Chondrocyte (in vitro differentiated cells): ENCODE data around the gene SALL1. TPM values are rescaled to one million over a fixed set of nuclear protein-coding genes. Genes with fewer than 3 reads are reported as not detected.

Experiments
- DNase-seq: peaks from one replicate; pipeline ENCODE4 v3.0.0; 2021; ENCODE audit warnings: mixed read lengths, low spot score
- H3K27ac Mint-ChIP-seq: one replicate; pipeline ENCODE4 v1.8.0; 2021; ENCODE audit warnings: mild to moderate bottlenecking, moderate library complexity, mixed read lengths; ENCODE audit not compliant: unreplicated experiment
- H3K27me3 Mint-ChIP-seq: 2 replicates; pipeline ENCODE4 v1.8.0; 2021; ENCODE audit warnings: low read depth, mixed read lengths
- H3K36me3 Mint-ChIP-seq: 2 replicates; pipeline ENCODE4 v1.8.0; 2021; ENCODE audit warnings: low read depth, mixed read lengths
- H3K4me1 Mint-ChIP-seq: 2 replicates; pipeline ENCODE4 v1.8.0; 2021; ENCODE audit warnings: low read depth, mild to moderate bottlenecking, mixed read lengths
- H3K4me3 Mint-ChIP-seq: one replicate; pipeline ENCODE4 v1.8.0; 2021; ENCODE audit warnings: mild to moderate bottlenecking, moderate library complexity, mixed read lengths; ENCODE audit not compliant: unreplicated experiment
- H3K9me3 Mint-ChIP-seq: 2 replicates; pipeline ENCODE4 v1.8.0; 2021; ENCODE audit warnings: low read depth, mixed read lengths
- CTCF ChIP-seq: fragments of 200-600 bp; sonication (generic); IDR thresholded peaks from 2 replicates; pipeline ENCODE4 v1.5.0; 2021; ENCODE audit warnings: antibody characterized with exemption, mild to moderate bottlenecking, moderate library complexity
- total RNA-seq: library from RNA; stranded (reverse); gene quantifications from 3 replicates; pipeline ENCODE4 v1.2.1, GENCODE V29; 2021

Gene SALL1
- total RNA-seq, 1 donor from 2014 or later = 0.20 TPM

- no peaks in the 10 kb centered on the region for H3K36me3 Mint-ChIP-seq
- H3K27ac Mint-ChIP-seq = no peak overlapping the region
- peaks cover 3% of the 10 kb centered on the region for H3K9me3 Mint-ChIP-seq
- no peak for DNase-seq
- no peak overlapping the region for H3K4me3 Mint-ChIP-seq
- H3K27me3 Mint-ChIP-seq = peaks cover 56% of the 10 kb centered on the region
- H3K4me1 Mint-ChIP-seq = peaks cover 3% of the 10 kb centered on the region
- no peak for TF ChIP-seq CTCF
These were observed 11.0 kb downstream of the SALL1 start for GRCh38 chr16:51140112-51140511.

- peaks cover 3% of the 10 kb centered on the region for H3K4me1 Mint-ChIP-seq
- H3K4me3 Mint-ChIP-seq = no peak overlapping the region
- H3K27ac Mint-ChIP-seq = no peak overlapping the region
- no peak for TF ChIP-seq CTCF
- peaks cover 3% of the 10 kb centered on the region for H3K9me3 Mint-ChIP-seq
- H3K36me3 Mint-ChIP-seq = no peaks in the 10 kb centered on the region
- peaks cover 52% of the 10 kb centered on the region for H3K27me3 Mint-ChIP-seq
- DNase-seq = no peak
These were observed 11.5 kb downstream of the SALL1 start for GRCh38 chr16:51139568-51139967.

GRCh38 chr16:51138178-51138577, 12.9 kb downstream of the SALL1 start:
- Mint-ChIP-seq H3K4me1 (peaks cover 8% of the 10 kb centered on the region), H3K9me3 (peaks cover 3% of the 10 kb centered on the region), H3K27me3 (peaks cover 52% of the 10 kb centered on the region), H3K36me3 (no peaks in the 10 kb centered on the region), H3K4me3 (no peak overlapping the region), H3K27ac (no peak overlapping the region)
- TF ChIP-seq CTCF = no peak
- no peak for DNase-seq

- Mint-ChIP-seq H3K27me3 (peaks cover 47% of the 10 kb centered on the region), H3K9me3 (peaks cover 3% of the 10 kb centered on the region), H3K4me3 (no peak overlapping the region), H3K4me1 (peaks cover 8% of the 10 kb centered on the region), H3K36me3 (no peaks in the 10 kb centered on the region), H3K27ac (no peak overlapping the region)
- no peak for TF ChIP-seq CTCF
- DNase-seq = no peak
These were observed 14.0 kb downstream of the SALL1 start for GRCh38 chr16:51137097-51137496.

- Mint-ChIP-seq H3K9me3 (peaks cover 3% of the 10 kb centered on the region), H3K4me1 (peaks cover 8% of the 10 kb centered on the region), H3K36me3 (no peaks in the 10 kb centered on the region), H3K27me3 (peaks cover 48% of the 10 kb centered on the region), H3K27ac (no peak overlapping the region), H3K4me3 (no peak overlapping the region)
- DNase-seq = peak; percentile 88
- no peak for TF ChIP-seq CTCF
These were observed 16.2 kb downstream of the SALL1 start for GRCh38 chr16:51134876-51135275.
